ENCODE measurements around the gene LILRB1.
"Not testable (repeated sequence)": the region's sequence is repeated elsewhere in the genome, so short reads cannot be mapped to it uniquely, and the experiment has no call there.

The LILRB1 gene

DNA sequence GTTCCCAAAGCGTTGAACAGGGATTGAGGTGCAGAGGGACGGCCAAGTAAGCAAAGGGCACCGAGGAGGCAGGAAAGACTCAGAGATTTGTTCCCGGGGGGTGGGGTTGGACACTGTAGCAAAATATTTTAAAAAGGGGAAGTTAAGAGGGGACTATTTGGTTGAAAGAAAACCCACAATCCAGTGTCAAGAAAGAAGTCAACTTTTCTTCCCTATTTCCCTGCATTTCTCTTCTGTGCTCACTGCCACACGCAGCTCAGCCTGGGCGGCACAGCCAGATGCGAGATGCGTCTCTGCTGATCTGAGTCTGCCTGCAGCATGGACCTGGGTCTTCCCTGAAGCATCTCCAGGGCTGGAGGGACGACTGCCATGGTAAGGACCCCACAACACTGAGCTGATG, at the start of gene LILRB1:
TSS of gene LILRB1 (plus strand) at position 223 of the 400 bp plus-strand sequence. CDS start 590 bp downstream, outside the sequence.
- not testable (repeated sequence) for DNase-seq

DNA sequence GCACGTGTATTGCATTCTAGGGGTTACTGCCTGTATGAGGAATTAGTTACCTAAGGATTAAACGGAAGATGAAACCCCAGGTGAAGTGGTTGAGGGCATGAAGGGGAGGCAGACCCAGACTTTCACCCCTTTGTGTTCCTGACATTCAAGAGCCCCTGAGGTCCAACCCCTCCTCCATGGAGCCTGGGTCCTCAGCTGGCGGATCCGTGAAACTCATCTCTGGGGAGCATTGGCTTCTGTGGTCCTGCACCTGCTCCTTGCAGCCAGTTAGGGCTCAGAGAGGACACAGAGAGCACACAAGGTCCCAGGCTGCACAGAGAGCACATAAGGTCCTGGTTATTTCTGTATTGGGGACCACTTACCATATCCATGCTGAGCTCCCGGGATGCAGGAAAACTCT, 43.9 kb upstream of the LILRB1 start:
- no peak for DNase-seq

DNA sequence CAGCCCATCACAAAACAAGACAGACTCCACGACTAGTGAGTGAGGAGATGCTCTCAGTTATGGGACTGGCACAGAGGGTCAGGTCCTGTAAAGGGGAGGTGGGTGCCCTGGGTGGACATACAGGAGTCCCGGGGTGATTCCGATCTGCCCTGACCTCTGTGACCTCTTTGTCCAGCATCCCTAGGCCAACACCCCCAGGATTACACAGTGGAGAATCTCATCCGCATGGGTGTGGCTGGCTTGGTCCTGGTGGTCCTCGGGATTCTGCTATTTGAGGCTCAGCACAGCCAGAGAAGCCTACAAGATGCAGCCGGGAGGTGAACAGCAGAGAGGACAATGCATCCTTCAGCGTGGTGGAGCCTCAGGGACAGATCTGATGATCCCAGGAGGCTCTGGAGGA, 43.3 kb upstream of the LILRB1 start:
- DNase-seq = no peak

DNA sequence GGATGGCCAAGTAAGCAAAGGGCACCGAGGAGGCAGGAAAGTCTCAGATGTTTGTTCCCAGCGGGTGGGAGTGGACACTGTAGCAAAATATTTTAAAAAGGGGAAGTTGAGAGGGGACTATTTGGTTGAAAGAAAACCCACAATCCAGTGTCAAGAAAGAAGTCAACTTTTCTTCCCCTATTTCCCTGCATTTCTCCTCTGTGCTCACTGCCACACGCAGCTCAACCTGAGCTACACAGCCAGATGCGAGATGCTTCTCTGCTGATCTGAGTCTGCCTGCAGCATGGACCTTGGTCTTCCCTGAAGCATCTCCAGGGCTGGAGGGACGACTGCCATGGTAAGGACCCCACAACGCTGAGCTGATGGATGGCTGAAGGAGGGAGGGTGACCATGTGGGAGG, 36.8 kb upstream of the LILRB1 start, which contains the start of gene LILRA1:
TSS of gene LILRA1 (plus strand) at position 188 of the 400 bp plus-strand sequence. CDS start 613 bp downstream, outside the sequence.
- not testable (repeated sequence) for DNase-seq

DNA sequence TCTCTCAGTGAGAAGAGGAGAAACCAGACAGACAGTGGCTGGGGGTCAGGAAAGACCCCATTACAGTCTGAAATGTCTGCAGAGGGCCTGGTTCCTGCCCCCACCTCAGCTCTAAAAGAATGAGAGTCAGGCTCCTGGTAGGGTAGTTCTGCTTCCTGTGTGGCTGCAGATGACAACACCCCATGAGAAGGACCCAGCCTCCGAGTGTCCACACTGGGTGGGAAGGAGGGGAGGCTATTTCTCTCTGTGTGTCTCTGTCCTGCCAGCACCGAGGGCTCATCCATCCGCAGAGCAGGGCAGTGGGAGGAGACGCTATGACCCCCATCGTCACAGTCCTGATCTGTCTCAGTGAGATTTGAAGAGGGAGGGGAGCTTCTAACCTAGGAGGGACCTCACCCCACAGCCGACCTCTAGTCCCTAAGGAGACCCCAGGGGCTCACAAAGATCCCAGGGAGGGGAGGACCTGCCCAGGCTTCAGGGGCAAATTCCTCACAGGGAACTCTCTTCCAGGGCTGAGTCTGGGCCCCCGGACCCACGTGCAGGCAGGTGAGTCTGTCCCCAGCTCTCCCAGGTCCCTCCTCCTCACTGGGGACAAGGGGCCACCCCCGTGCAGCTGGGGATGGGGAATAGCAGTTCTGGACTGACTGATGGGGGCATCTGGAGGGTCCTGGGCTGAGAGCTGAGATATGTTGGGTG, 36.2 kb upstream of the LILRB1 start:
- DNase-seq = not testable (repeated sequence)

DNA sequence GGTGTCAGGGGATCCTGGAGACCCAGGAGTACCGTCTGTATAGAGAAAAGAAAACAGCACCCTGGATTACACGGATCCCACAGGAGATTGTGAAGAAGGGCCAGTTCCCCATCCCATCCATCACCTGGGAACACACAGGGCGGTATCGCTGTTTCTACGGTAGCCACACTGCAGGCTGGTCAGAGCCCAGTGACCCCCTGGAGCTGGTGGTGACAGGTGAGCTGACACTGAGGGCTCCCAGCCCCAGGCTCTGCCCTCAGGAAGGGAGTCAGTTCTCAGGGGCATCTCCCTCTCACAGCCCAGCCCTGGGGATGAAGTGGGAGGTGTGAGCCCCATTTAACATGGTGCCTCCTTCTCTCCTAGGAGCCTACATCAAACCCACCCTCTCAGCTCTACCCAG, 35.5 kb upstream of the LILRB1 start:
- no peak for DNase-seq

DNA sequence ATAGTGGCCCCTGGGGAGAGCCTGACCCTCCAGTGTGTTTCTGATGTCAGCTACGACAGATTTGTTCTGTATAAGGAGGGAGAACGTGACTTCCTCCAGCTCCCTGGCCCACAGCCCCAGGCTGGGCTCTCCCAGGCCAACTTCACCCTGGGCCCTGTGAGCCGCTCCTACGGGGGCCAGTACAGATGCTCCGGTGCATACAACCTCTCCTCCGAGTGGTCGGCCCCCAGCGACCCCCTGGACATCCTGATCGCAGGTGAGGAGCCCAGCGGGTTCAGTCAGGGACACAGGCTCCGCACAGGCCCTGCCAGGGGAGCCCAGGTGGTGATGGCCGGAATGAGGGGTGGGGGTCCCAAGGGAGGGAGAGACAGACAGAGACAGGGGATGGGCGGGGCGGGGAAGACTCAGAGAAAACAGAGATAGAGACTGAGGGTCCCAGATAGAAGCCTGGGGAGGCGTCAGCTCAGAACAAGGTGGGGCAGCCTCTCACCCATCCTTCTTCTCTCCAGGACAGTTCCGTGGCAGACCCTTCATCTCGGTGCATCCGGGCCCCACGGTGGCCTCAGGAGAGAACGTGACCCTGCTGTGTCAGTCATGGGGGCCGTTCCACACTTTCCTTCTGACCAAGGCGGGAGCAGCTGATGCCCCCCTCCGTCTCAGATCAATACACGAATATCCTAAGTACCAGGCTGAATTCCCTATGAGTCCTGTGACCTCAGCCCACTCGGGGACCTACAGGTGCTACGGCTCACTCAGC, 34.4 kb upstream of the LILRB1 start:
- not testable (repeated sequence) for DNase-seq

DNA sequence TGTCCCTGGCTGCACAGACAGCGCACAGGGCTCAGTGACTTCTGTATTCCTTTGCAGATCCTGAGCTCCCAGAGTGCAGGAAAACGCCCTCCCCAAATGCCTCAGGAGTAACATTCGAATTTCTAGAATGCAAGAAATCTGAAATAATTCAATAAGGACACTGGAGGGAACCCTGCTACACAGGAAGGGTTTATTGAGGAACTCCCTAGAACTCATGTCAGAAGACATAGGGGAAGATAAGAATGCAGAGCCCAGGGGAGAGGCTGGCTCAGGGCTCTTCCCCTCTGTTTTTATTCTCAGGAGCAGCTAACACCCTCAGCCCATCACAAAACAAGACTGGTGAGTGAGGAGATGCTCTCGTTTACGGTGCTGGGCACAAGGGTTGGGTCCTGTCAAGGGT, 30.1 kb upstream of the LILRB1 start:
- DNase-seq = no peak

DNA sequence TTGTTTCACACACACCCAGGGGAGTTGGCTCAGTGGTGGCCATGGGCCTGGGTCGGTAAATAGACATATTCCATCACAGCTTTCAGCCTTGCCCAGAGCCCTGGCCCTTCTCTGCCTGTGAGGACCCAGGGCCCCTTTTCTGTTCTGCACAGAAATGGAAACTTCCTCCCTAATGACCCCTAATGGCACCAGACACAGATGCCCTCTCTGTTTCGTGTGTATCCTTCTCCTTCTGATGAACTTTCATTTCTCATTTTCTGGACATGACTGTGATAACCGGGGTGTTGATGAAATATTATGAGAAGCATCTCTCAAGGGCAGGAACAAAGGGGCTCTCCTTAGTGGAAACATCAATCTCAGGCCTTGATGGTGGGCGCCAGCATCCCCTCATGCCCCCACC, 24.1 kb upstream of the LILRB1 start:
- DNase-seq = no peak

DNA sequence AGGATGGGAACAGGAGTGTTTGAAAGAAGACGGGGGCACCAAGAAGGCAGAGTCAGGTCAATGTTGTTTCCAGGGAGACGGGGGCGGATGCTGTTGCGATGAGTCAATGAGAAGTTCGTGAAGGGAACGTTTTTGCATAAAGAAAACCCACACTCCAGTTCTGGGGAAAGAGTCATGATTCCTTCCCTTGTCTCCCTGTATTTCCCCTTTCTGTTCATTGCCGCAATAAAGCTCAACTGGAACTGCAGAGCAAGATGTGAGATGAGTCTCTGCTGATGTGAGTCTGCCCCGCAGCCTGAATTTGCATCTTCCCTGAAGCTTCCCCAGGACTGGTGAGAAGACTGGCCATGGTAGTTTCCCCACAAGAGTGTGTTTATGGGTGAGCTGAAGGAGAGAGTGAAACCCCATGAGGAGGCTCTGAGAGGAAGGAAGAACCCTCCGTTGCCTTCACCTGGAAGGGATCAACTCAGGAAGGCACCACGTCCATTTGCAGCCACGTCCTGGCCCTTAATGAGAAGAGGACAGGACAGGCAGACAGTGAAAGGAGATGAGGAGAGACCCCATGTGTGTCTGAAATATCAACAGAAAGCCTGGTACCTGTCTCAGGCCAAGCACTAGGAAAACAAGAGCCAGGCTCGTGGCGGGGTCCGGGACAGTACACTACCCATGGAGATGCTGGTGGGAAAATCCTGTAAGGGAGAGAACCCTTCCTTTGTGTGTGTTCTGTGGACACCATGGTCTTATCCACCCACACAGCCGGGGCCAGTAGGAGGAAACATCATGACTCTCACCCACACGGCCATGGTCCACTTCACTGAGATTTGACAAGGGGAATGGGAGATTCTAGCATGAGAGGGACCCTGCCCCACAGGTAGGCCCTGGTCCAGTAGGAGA, 23.1 kb upstream of the LILRB1 start:
- DNase-seq = no peak

DNA sequence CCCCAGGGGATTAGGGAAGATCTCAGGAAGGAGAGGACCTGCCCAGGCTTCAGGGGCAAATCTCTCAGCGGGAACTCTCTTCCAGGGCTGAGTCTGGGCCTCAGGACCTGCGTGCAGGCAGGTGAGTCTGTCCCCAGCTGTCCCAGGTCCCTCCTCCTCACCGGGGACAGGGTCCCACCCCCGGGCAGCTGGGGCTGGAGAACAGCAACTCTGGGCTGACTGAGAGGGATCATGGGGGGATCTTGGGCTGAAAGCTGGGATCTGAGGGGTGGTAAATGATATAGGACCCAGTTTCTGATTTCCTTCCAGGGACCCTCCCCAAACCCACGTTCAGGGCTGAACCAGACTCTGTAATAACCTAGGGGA, 22.5 kb upstream of the LILRB1 start:
- DNase-seq = no peak

DNA sequence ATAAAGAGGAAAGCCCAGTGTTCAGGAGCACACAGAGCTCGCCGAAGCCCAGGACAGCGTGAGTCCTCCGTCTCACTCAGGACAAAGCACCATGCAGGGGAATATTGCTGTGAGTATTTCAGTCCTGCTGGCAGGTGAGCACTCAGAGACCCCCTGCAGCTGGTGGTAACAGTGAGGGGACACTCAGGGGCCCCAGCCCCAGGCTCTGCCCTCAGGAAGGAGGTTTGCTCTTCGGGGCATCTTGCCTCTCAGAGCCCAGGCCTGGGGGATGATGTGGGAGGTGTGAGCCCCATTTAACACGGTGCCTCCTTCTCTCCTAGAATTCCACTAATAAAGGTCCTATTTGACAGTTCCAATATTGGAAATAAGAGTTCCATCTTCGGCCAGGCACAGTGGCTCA, 22.1 kb upstream of the LILRB1 start:
- no peak for DNase-seq

DNA sequence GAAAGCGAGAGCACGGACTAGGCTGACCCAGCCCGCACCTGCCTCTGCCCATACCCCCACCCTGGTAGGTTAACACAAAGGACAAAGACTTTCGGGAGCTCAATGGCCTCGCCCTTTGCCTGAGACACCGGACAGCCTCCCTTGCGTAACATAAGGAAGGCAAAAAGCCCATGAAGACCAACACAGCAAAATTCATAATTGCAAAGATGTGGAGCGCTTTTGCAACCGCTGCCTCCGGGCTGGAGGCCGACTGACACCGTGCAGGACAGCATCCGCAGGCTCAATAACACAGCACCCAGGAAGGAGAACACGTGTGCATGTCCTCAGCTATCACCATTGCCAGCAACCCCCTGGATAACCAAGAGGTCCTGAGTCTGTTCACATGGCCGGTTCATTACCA, 21.5 kb upstream of the LILRB1 start:
- DNase-seq = no peak

DNA sequence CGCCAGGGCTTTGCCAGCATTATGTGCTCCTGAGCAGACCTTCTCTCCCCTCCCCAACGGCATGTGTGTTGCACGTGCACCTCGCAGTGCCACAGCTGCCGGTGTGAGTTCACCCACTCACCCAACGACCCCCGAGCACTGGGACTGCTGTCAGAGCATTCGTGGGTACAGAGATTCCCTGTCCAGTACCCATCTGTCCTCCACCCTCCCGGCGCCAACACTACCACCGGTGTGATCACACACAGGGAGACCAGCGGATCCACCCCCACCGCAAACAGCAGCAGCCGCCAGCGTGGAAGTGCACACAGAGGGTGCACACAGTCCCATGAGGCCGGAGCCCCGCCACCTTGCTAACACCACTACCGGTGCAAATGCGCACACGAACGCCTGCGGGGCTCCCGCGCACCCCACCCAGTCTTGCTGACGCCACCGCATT, 20.9 kb upstream of the LILRB1 start:
- no peak for DNase-seq

DNA sequence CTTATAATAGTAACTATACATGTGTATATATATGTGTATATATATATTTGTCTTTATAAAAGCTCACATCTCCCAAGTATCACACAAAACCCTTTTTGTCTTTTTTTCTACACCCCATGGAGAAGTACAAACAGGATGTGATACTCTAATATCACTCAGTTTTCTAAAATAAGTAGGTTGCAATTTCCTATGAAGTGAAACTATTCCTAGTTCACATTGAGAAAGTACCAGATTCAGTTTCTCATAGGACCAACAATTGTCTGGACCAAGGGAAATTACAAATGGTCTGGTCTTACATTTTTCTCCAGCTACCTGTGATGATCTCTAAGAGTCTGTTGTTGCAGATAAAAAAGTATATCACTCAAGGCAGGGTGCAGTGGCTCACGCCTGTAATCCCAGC, 17.9 kb upstream of the LILRB1 start:
- no peak for DNase-seq

DNA sequence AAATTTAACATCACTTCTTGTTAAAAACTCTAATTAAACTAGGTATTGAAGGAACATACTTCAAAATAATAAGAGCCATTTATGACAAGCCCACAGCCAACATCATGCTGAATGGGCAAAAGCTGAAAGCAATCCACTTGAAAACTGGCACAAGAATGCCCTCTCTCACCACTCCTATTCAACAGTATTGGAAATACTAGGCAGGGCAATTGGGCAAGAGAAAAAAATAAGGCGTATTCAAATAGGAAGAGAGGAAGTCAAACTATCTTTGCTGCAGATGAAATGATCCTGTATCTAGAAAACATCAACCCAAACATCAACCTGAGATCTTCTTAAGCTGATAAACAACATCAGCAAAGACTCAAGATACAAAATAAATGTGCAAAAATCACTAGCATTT, 15.6 kb upstream of the LILRB1 start:
- DNase-seq = no peak

DNA sequence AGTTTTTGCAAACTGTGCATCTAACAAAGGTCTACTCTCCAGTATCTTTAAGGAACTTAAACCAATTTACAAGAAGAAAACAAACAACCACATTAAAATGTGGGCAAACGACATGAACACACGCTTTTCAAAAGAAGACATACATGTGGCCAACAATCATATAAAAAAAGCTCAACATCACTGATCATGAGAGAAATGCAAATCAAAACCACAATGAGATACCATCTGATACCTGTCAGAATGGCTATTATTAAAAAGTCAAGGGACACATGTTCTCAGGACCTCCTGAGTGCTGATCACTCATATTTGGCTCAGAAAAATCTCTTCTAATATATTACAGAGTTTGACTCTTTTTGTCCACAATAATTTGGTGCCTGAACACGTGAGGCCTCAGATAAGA, 14.2 kb upstream of the LILRB1 start:
- DNase-seq = no peak

DNA sequence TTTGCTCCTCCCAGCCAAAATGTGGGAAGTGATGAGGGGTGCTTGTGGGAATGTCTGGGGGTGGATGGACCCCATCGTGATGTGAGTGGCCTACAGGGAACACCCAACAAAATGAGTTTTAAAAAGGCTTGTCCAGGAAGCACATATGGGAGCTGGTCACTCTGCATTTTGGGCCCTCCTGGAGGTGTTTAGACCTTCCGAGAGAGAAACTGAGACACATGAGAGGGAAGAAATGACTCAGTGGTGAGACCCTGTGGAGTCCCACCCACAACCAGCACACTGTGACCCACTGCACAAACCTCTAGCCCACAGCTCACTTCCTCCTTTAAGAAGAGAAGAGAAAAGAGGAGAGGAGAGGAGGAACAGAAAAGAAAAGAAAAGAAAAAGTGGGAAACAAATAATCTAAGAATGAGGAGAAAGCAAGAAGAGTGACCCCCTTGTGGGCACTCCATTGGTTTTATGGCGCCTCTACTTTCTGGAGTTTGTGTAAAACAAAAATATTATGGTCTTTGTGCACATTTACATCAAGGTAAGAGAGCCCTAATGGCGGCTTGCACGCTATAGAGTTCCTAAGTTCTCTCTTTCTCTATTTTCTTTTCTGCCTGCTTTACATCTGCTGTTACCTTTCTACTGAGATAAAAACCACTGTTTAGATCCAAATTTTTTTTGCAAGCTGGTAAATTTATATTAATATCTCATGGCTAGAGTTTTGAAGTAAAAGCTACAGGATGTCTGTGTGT, 13.3 kb upstream of the LILRB1 start:
- no peak for DNase-seq

DNA sequence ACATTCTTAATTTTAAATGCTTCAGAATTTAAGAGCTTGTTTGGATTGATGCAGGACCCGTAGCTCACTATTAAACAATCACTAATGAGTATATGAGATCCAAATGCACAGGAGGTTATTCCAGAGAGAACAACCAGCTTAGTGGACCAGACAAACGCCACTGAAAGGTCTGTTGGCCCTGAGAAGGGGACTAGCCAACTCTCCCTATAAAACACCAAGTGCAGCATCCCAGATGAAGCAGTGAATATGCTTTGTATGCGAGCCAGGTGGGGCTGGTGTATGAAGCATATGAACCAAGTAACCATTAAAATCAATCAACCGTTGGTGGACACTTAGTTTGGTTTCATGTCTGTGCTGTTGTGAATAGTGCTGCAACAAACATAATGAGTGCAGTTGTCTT, 9.8 kb upstream of the LILRB1 start:
- no peak for DNase-seq

DNA sequence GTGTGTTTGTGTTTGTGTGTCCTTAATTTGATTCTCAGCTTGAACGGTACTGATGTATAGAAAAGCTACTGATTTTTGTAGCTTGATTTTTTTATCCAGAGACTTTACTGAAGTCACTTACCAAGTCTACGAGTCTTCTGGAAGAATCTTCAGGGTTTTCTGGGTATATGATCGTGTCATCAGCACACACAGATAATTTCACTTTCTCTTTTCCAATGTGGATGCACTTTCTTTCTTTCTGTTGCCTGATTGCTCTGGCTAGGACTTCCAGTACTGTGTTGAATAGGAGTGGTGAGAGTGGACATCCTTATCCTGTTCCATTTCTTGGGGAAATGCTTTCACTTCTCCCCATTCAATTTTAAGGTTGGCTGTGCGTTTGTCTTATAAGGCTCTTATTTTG, 7.9 kb upstream of the LILRB1 start:
- no peak for DNase-seq

DNA sequence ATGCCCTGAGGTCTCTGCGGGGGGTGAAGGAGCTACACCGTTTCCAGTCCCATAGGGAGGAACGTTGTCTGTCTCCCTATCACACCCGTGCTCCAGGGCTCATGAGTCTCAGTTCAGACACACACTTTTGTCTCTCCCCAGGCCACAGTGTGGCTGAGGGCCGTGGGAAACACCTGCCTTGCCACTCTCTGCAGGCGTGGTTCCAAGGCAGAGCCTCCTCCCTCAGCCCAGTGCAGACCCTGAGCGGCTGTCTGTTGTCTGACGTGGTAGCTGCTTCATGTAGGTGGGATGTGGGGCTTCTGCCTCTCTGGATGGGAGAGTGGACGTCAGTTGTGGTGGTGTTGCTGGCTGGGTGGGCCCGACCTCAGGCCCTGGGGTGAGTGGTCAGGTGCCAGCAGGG, 6.0 kb upstream of the LILRB1 start:
- not testable (repeated sequence) for DNase-seq

DNA sequence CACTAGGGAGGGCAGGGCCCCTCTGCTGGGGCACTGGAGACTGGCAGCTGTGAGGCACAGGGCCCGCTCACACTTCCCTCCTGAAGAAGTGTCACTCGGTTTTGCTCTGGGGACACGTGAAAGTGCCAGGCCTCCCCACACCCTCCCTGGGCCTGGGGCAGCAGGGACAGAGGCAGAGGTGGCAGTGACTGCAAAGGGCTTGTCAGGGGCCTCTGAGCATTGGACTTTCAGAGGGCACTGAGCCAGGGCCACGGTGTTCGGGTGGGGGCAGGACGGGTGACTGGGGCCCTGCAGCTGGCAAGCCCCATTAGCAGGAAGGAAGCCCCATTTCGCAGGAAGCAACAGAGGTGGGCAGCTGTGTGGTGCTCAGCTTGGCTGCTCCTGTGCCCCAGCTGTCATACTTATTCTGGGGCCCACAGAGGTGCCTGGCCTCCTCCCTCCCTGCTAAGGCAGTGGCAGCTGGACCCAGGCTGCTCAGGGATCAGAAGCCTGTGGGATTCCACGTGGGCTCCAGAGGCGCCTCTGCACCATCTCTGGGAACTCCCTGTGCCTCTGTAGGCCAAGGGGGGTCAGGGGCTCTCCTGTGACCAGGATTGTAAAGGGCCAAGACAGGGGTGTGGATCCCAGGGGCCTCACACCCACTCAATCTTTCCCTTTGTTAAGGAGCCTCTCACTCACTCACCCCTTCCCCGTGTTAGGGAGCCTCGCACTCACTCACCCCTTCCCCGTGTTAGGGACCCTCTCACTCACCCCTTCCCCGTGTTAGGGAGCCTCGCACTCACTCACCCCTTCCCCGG, 5.2 kb upstream of the LILRB1 start:
- not testable (repeated sequence) for DNase-seq

Data from NCI-H226 (cell line).